Measurements from ENCODE around the gene SPIRE1. TPM values are rescaled to one million over a fixed set of nuclear protein-coding genes. Genes with fewer than 3 reads are reported as not detected.

The SPIRE1 gene
- total RNA-seq, 2 donors from 2014 or later, result 21.9 to 23.6 TPM

- no peaks in the 10 kb centered on the region for H3K4me1 ChIP-seq (replicated peaks)
- intact Hi-C loops (cut with DNase I), result no loop called here
- H3K36me3 ChIP-seq, result no peaks in the 10 kb centered on the region
- DNase-seq (ENCODE audit: low spot score), result no peak
- no peaks in the 10 kb centered on the region for H3K9me3 ChIP-seq
- TF ChIP-seq POLR2AphosphoS5 (IDR thresholded peaks at IDR 0.05), result no peak
- TF ChIP-seq, protein P1, sequence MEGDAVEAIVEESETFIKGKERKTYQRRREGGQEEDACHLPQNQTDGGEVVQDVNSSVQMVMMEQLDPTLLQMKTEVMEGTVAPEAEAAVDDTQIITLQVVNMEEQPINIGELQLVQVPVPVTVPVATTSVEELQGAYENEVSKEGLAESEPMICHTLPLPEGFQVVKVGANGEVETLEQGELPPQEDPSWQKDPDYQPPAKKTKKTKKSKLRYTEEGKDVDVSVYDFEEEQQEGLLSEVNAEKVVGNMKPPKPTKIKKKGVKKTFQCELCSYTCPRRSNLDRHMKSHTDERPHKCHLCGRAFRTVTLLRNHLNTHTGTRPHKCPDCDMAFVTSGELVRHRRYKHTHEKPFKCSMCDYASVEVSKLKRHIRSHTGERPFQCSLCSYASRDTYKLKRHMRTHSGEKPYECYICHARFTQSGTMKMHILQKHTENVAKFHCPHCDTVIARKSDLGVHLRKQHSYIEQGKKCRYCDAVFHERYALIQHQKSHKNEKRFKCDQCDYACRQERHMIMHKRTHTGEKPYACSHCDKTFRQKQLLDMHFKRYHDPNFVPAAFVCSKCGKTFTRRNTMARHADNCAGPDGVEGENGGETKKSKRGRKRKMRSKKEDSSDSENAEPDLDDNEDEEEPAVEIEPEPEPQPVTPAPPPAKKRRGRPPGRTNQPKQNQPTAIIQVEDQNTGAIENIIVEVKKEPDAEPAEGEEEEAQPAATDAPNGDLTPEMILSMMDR (IDR thresholded peaks at IDR 0.05), result no peak
- TF ChIP-seq POLR2A (IDR thresholded peaks at IDR 0.05), result no peak
- WGBS, result 83% methylated on average over 4 of the region's 4 CpGs
- H3K27me3 ChIP-seq (replicated peaks; ENCODE audit: insufficient read depth), result no peaks in the 10 kb centered on the region
- no peak overlapping the region for H3K4me3 ChIP-seq
- H3K27ac ChIP-seq, result no peak overlapping the region
These were observed 183.0 kb downstream of the SPIRE1 start for GRCh38 chr18:12474876-12475275.

DNA sequence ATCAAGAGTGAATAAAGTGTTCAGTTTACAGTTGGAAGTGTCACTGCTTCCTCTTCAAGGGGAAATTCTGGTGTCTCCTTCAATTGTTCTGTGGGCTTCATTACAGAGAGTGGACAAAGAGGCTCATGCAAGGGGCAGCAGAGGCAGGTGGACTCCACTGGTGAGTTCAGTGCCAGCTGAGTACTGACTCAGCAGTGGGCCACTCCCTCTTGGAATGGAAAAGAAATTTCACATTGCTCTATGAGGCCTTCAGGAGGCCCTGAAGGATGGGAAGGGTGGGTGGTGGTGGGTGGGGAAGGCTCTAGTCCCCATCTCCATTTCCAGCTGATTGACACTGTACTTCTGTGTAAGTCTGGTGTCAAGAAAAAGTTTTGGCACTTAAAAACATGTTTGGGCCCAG is 183.8 kb downstream of the SPIRE1 start:
- no peak for DNase-seq (ENCODE audit: low spot score)
- Histone ChIP-seq H3K4me1 (replicated peaks) (no peaks in the 10 kb centered on the region), H3K9me3 (no peaks in the 10 kb centered on the region), H3K4me3 (no peak overlapping the region), H3K27me3 (replicated peaks; ENCODE audit: insufficient read depth) (no peaks in the 10 kb centered on the region), H3K36me3 (no peaks in the 10 kb centered on the region), H3K27ac (no peak overlapping the region)
- intact Hi-C loops (cut with DNase I), result no loop called here
- TF ChIP-seq POLR2A (IDR thresholded peaks at IDR 0.05) (no peak), POLR2AphosphoS5 (IDR thresholded peaks at IDR 0.05) (no peak)
- TF ChIP-seq, protein P1 (IDR thresholded peaks at IDR 0.05), result no peak

GRCh38 chr18:12470382-12471075 is 187.4 kb downstream of the SPIRE1 start:
- Histone ChIP-seq H3K36me3 (no peaks in the 10 kb centered on the region), H3K4me1 (replicated peaks) (no peaks in the 10 kb centered on the region), H3K27ac (no peak overlapping the region), H3K9me3 (no peaks in the 10 kb centered on the region), H3K27me3 (replicated peaks; ENCODE audit: insufficient read depth) (no peaks in the 10 kb centered on the region), H3K4me3 (no peak overlapping the region)
- WGBS, result 49% methylated on average over 7 of the region's 7 CpGs
- peak; percentile 68 for DNase-seq (ENCODE audit: low spot score)
- intact Hi-C loops (cut with DNase I), result no loop called here
- TF ChIP-seq, protein P1 (IDR thresholded peaks at IDR 0.05), result no peak
- peak; percentile 12 for TF ChIP-seq POLR2AphosphoS5 (IDR thresholded peaks at IDR 0.05)

DNA sequence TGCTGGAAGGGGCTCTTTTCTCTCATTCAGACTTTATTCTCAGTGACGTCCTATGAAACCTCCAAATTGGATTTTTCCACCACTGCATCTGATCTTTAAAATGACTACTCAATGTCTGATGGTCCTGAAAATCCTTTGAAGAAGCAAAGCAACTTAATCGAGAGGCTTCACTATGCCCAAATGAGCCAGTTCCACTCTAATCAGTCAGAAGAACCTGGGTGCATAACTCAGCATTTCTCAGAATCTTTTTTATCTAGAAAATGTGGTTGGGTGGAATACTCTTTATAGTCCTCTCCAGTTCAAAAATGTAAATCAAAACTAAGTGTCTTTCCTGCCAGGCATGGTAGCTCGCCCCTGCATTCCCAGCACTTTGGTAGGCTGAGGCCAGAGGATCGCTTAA is 189.5 kb downstream of the SPIRE1 start:
- no peak overlapping the region for H3K4me3 ChIP-seq
- H3K27ac ChIP-seq, result no peak overlapping the region
- no peaks in the 10 kb centered on the region for H3K36me3 ChIP-seq
- WGBS, result 91% methylated on average over 4 of the region's 4 CpGs
- intact Hi-C loops (cut with DNase I), result no loop called here
- H3K4me1 ChIP-seq (replicated peaks), result no peaks in the 10 kb centered on the region
- no peaks in the 10 kb centered on the region for H3K27me3 ChIP-seq (replicated peaks; ENCODE audit: insufficient read depth)
- DNase-seq (ENCODE audit: low spot score), result no peak
- no peak for TF ChIP-seq POLR2AphosphoS5 (IDR thresholded peaks at IDR 0.05)
- no peak for TF ChIP-seq POLR2A (IDR thresholded peaks at IDR 0.05)
- TF ChIP-seq, protein P1 (IDR thresholded peaks at IDR 0.05), result no peak
- H3K9me3 ChIP-seq, result no peaks in the 10 kb centered on the region

DNA sequence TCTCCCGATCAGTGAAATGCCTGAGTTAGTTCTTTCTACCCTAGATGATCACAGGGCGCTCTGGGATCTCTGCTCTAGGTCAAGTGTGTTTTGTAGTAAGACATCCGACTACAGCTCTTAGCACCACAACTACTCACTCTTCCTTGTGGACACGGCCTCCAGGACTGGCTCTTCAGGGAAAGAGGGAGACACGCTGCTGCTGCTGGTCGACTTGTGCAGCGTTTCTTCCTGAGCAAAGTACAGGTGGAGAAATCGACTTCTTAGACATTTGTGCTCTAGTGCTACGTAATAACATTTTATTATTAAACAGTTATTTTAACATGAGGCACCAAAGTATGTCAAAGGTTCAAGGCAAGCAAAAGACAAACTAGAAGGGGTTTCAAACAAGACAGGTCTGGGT is 193.2 kb downstream of the SPIRE1 start:
- H3K27me3 ChIP-seq (replicated peaks; ENCODE audit: insufficient read depth), result no peaks in the 10 kb centered on the region
- intact Hi-C loops (cut with DNase I), result no loop called here
- no peak for TF ChIP-seq POLR2A (IDR thresholded peaks at IDR 0.05)
- TF ChIP-seq, protein P1 (IDR thresholded peaks at IDR 0.05), result no peak
- no peaks in the 10 kb centered on the region for H3K4me1 ChIP-seq (replicated peaks)
- no peak overlapping the region for H3K27ac ChIP-seq
- 94% methylated on average over 9 of the region's 9 CpGs for WGBS
- H3K9me3 ChIP-seq, result no peaks in the 10 kb centered on the region
- no peaks in the 10 kb centered on the region for H3K36me3 ChIP-seq
- DNase-seq (ENCODE audit: low spot score), result no peak
- no peak overlapping the region for H3K4me3 ChIP-seq

All from prostate gland (tissue), 2 donors.